ENCODE measurements around the gene DVL3.

The DVL3 gene

GRCh38 chr3:184165543-184165942 is 10.4 kb downstream of the DVL3 start:
- H3K4me3 ChIP-seq (ENCODE audit: low read depth, low read length), result no peak overlapping the region
- no peak for TF ChIP-seq CTCF (IDR thresholded peaks at IDR 0.05; ENCODE audit: borderline replicate concordance, insufficient read depth, low read depth, low read length)

GRCh38 chr3:184166671-184167070 is 11.5 kb downstream of the DVL3 start:
- no peak for TF ChIP-seq CTCF (IDR thresholded peaks at IDR 0.05; ENCODE audit: borderline replicate concordance, insufficient read depth, low read depth, low read length)
- H3K4me3 ChIP-seq (ENCODE audit: low read depth, low read length), result no peak overlapping the region

GRCh38 chr3:184167786-184168185 is 12.6 kb downstream of the DVL3 start:
- TF ChIP-seq CTCF (IDR thresholded peaks at IDR 0.05; ENCODE audit: borderline replicate concordance, insufficient read depth, low read depth, low read length), result no peak
- H3K4me3 ChIP-seq (ENCODE audit: low read depth, low read length), result no peak overlapping the region

GRCh38 chr3:184168363-184169120 is 13.4 kb downstream of the DVL3 start:
- no peak for TF ChIP-seq CTCF (IDR thresholded peaks at IDR 0.05; ENCODE audit: borderline replicate concordance, insufficient read depth, low read depth, low read length)
- H3K4me3 ChIP-seq (ENCODE audit: low read depth, low read length), result no peak overlapping the region

- no peak for TF ChIP-seq CTCF (IDR thresholded peaks at IDR 0.05; ENCODE audit: borderline replicate concordance, insufficient read depth, low read depth, low read length)
- H3K4me3 ChIP-seq (ENCODE audit: low read depth, low read length), result no peak overlapping the region
These were observed 15.0 kb downstream of the DVL3 start for GRCh38 chr3:184169896-184170875.

- no peak overlapping the region for H3K4me3 ChIP-seq (ENCODE audit: low read depth, low read length)
- TF ChIP-seq CTCF (IDR thresholded peaks at IDR 0.05; ENCODE audit: borderline replicate concordance, insufficient read depth, low read depth, low read length), result no peak
These were observed 16.4 kb downstream of the DVL3 start for GRCh38 chr3:184171562-184171961.

Measured in GM12875 (cell line).